ENCODE results near the gene SULT1A1. TPM values are rescaled to one million over a fixed set of nuclear protein-coding genes. Genes with fewer than 3 reads are reported as not detected.
A peak's percentile ranks its signal among the peaks of the same experiment; 100 is the strongest.

The SULT1A1 gene
- total and polyA plus RNA-seq, 2 of the 13 experiments (the other 11 are each of a cell fraction or from before 2014, with no cell fraction given), result 114 to 147 TPM

GRCh38 chr16:28596840-28597691 lies 12.8 kb downstream of the SULT1A1 start, which contains the start of gene SULT1A2 (continued):
- no peak for TF ChIP-seq ZBTB40 (IDR thresholded peaks at IDR 0.05)
- TF ChIP-seq ZBTB40 (CRISPR knock-in tag; IDR thresholded peaks at IDR 0.05), result no peak
- TF ChIP-seq ZNF329 (CRISPR knock-in tag; IDR thresholded peaks at IDR 0.05; ENCODE audit: low read depth), result no peak
- TF ChIP-seq PHF5A (CRISPR knock-in tag; IDR thresholded peaks at IDR 0.05; ENCODE audit: low read depth, unreplicated experiment), result no peak
- TF ChIP-seq ZNF326 (CRISPR knock-in tag; IDR thresholded peaks at IDR 0.05; ENCODE audit: borderline replicate concordance), result no peak
- no peak for TF ChIP-seq SP4 (CRISPR knock-in tag; IDR thresholded peaks at IDR 0.05)
- TF ChIP-seq ISX (CRISPR knock-in tag; conservative IDR thresholded peaks at IDR 0.05), result 0 out of 2 replicates have a peak, but pooled peaks have one; percentile 35
- no peak for TF ChIP-seq ZNF530 (CRISPR knock-in tag; IDR thresholded peaks at IDR 0.05; ENCODE audit: low read depth)
- TF ChIP-seq SOX5 (CRISPR knock-in tag; IDR thresholded peaks at IDR 0.05; ENCODE audit: borderline replicate concordance), result peak; percentile 15; the same call in 1 of the 2 replicates
- TF ChIP-seq HNRNPL (IDR thresholded peaks at IDR 0.05; ENCODE audit: low read depth, low read length), result peak; percentile 75; the same call in 1 of the 2 replicates
- no peak for TF ChIP-seq ZNF614 (CRISPR knock-in tag; IDR thresholded peaks at IDR 0.05; ENCODE audit: borderline replicate concordance)
- no peak for TF ChIP-seq ZBTB8A (CRISPR knock-in tag; IDR thresholded peaks at IDR 0.05; ENCODE audit: borderline replicate concordance, low read depth)
- no peak for TF ChIP-seq SMC3 (IDR thresholded peaks at IDR 0.05; ENCODE audit: low read length)
- TF ChIP-seq TSC22D2 (CRISPR knock-in tag; IDR thresholded peaks at IDR 0.05; ENCODE audit: borderline replicate concordance), result no peak
- TF ChIP-seq BCL3 (CRISPR knock-in tag; IDR thresholded peaks at IDR 0.05), result no peak
- no peak for TF ChIP-seq PRPF4 (IDR thresholded peaks at IDR 0.05; ENCODE audit: low read depth, low read length, poor library complexity, severe bottlenecking)
- no peak for TF ChIP-seq ATF3 (CRISPR knock-in tag; IDR thresholded peaks at IDR 0.05)
- no peak for TF ChIP-seq ATRX (CRISPR knock-in tag; IDR thresholded peaks at IDR 0.05; ENCODE audit: borderline replicate concordance)
- no peak for TF ChIP-seq CBX2 (IDR thresholded peaks at IDR 0.05; ENCODE audit: low read depth, low read length)
- no peak for TF ChIP-seq CBX2 (CRISPR knock-in tag; IDR thresholded peaks at IDR 0.05; ENCODE audit: low read depth)
